Measurements from ENCODE around the gene COX15.

DNA sequence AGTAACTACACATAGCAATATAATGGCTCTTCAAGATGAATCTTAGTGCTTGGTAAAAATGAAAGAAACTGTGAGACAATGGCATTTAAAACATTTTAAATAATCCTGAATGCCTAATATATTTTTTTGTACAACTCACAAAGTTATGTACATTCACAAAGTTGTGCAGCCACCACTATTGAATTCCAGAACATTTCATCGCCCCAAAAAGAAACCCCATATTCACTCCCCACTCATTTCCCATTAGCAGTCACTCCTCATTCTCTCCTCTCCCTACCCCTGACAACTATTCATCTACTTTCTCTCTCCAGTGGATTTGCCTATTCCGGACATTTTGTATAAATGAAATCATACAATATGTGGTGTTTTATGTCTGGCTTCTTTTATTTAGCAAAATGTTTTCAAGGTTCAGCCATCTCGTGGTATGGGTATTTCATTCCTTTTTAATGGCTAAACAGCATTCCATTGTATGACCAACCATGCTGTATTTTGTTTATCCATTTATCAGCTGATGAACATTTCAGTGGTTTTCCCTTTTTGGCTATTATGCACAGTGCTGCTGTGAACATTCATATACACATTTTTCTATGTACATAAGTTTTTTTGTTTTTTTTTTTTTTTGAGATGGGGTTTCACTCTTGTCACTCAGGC is 37.9 kb downstream of the COX15 start:
- TF ChIP-seq, protein P1, sequence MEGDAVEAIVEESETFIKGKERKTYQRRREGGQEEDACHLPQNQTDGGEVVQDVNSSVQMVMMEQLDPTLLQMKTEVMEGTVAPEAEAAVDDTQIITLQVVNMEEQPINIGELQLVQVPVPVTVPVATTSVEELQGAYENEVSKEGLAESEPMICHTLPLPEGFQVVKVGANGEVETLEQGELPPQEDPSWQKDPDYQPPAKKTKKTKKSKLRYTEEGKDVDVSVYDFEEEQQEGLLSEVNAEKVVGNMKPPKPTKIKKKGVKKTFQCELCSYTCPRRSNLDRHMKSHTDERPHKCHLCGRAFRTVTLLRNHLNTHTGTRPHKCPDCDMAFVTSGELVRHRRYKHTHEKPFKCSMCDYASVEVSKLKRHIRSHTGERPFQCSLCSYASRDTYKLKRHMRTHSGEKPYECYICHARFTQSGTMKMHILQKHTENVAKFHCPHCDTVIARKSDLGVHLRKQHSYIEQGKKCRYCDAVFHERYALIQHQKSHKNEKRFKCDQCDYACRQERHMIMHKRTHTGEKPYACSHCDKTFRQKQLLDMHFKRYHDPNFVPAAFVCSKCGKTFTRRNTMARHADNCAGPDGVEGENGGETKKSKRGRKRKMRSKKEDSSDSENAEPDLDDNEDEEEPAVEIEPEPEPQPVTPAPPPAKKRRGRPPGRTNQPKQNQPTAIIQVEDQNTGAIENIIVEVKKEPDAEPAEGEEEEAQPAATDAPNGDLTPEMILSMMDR (conservative IDR thresholded peaks at IDR 0.05), result no peak
- TF ChIP-seq EZH2 (IDR thresholded peaks at IDR 0.05; ENCODE audit: low read depth), result no peak
